GM19025 (cell line): Measurements from ENCODE around the gene ANKS1B.

Experiments used
- ATAC-seq: cut with Tn5 transposase; IDR thresholded peaks from one replicate; pipeline ENCODE4 v1.9.1; 2021; ENCODE audit warnings: mild to moderate bottlenecking, low read depth, moderate library complexity; ENCODE audit not compliant: unreplicated experiment

Gene ANKS1B

DNA sequence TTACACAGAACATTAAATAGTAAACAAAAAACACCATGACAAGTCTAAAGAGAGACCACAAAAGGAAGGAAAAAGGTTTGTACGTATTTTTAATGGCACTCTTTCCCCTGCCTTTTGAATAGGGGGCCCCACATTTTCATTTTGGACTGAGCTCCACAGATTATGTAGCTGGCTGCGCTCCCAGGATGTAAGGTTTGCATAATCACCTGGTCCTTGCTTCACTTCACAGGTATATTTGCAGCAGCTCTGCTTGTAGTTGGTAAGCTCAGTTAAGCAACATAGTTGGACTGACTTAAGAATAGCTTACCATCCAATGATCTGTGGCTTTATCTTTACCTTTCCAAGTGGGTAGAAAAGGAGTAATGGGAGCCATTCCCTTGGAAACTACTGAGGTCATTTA lies 885.0 kb downstream of the ANKS1B start:
- ATAC-seq, result no peak

DNA sequence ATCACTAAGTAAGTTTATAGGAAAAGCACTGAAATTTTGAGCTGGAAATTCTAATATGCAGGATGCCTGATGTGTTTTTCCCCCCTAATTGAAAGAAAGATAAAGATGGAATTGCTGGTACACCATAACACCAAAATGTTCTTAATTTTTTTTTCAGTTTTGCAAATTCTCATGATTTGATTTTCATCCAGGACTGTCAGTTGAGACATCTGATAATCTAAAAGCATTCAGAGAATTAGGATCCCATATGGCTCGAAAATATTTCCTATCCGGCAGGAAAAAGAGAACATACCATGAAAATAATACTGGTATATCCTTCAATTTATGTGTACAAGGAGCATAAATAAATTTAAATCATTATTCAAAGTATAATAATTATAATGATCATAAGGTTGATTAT lies 887.6 kb downstream of the ANKS1B start:
- ATAC-seq, result no peak

GRCh38 chr12:99093166-99093565 lies 891.6 kb downstream of the ANKS1B start:
- no peak for ATAC-seq

GRCh38 chr12:99092100-99092851 lies 892.5 kb downstream of the ANKS1B start:
- no peak for ATAC-seq

GRCh38 chr12:99087278-99087677 lies 897.5 kb downstream of the ANKS1B start:
- ATAC-seq, result no peak

GRCh38 chr12:99079811-99080210 lies 904.9 kb downstream of the ANKS1B start:
- no peak for ATAC-seq

- ATAC-seq, result no peak
These were observed 915.6 kb downstream of the ANKS1B start for GRCh38 chr12:99068993-99069747.

DNA sequence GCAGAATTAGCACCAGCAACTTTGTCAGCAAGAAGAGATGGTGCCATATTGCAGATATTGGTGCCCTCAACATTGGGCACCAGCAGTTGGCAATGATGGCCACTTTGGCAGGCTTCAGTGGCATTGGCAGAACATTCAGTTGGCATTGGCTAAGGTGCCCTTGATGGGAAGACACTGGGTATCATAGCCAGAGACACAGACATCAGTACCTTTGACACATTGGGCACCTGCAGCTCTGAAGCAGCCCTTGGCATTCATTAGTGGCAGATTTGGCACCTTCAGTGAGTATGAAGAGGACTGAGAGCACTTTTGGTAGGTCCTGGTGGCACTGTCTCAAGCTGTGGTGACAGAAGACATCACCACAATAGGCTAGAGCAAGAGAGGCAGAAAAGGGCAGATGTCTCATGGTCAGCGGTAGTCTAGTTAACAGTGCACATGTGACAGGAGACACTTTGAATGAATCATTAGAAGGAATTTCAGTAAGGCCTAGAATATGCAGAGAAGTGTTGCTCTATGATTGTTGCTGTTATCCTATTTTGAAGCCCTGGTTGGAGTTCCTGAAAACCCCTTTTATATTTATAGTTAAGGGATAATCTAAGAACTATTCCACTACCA lies 917.5 kb downstream of the ANKS1B start:
- no peak for ATAC-seq

DNA sequence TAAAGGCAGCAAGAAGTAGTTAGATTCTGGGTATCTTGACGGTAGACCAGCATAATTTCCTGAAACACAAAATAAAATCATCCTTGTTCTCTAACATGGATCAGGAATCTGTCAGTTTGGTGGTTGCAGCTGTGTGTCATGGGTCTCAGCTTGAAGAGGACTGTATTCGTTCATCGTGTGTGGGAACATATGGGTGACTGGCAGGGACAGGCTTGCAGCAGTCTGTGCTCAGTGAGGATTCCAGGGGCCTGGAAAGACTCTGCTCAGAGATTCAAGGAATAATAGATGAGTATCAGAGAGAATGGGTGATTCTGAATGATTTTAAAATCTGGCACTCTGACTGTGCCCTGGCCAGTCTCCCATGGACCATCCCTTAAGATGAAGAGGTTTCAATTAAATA lies 918.0 kb downstream of the ANKS1B start:
- ATAC-seq, result no peak

GRCh38 chr12:99063182-99063581 lies 921.6 kb downstream of the ANKS1B start:
- ATAC-seq, result no peak

GRCh38 chr12:99059824-99060511 lies 924.8 kb downstream of the ANKS1B start:
- no peak for ATAC-seq

DNA sequence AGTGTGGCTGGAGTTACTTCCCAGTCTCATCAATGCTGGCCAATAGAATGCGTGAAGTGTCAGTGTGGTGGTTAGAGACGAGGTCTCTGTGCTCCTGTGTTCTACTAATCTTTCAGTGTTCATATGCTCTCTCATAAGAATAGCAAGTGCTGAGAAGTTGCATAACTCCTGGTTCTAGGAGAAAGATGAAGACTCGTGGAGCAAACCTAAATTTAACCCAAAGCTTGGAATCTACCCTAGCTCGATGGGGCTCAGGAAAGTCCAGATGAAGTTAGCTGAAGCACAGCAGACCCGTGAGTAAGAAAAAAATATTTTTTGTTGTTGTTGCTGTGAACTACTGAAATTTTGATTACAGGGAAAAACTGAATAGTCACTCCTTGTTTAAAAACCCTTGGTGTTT lies 927.1 kb downstream of the ANKS1B start:
- ATAC-seq, result no peak

- no peak for ATAC-seq
These were observed 928.5 kb downstream of the ANKS1B start for GRCh38 chr12:99056186-99056585.

- no peak for ATAC-seq
These were observed 929.4 kb downstream of the ANKS1B start for GRCh38 chr12:99055299-99055698.

DNA sequence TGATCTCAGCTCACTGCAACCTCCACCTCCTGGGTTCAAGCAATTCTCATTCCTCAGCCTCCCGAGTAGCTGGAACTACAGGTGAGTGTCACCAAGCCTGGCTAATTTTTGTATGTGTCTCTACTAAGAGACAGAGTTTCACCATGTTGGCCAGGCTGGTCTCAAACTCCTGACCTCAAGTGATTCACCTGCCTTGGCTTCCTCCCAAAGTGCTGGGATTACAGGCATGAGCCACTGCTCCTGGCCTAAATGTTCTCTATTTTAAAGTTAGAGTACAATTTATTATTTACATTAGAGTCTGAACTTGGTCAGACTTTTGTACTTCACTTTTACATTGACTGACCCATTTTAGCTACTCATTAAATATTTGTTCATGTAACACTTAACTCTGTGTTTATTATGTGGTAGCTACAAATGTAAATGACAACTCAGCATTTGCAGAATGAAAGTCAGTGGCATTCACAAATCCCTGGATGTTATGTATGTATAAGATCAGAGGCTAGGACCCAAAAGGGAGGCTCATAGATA lies 930.1 kb downstream of the ANKS1B start:
- no peak for ATAC-seq

DNA sequence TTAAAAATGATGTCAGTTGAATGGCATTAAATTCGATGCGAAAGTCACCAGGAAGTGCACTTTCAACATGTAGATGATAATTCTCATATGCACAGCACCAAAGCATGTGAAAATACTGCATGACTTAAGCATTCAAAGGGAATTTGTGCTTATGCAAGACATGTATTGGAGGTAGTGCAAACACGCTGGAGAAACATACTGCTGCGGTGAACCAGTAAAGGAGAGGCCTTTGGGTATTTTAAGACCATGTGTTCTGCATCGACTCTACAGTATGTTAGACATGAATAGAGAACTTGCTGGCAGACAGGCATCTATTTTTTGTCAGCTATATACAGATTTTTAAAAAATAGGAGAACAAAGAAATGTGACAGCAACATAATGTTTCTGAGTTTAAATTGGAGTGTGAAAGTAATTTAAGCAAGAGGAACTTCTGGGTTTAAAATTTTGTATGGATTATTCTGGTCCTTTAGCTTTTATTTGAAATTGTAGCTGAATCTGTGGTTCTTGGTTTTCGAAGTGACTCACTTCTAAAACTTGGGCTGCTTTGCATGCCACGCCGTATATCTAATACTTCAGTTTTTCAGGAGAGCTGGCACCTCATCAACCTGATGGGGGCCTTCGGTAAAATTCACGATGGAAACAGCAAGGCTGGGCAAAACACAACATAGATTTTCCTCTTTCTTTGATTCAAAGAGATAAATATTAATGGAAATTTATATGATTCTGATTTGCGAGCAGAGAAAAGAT lies 930.9 kb downstream of the ANKS1B start:
- no peak for ATAC-seq

GRCh38 chr12:99049774-99050173 lies 935.0 kb downstream of the ANKS1B start:
- no peak for ATAC-seq

DNA sequence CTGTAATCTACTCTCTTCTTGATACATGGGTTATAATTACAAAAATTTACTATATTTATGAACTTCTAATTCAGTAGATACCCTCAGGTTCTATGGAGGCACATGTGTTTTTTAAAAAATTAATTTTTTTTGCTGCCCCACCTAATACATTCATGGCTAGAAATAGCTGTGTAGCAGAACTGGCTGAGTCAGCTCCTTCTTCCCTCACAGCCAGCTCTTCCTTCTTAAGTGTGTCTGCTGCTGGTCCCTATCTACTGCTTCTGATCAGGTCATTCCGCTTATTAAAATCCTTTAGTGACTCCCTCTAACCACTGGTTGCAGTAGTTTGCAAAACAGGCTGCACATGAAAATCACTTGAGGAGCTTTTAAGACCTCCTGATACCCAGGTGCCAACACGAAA lies 939.6 kb downstream of the ANKS1B start:
- no peak for ATAC-seq

DNA sequence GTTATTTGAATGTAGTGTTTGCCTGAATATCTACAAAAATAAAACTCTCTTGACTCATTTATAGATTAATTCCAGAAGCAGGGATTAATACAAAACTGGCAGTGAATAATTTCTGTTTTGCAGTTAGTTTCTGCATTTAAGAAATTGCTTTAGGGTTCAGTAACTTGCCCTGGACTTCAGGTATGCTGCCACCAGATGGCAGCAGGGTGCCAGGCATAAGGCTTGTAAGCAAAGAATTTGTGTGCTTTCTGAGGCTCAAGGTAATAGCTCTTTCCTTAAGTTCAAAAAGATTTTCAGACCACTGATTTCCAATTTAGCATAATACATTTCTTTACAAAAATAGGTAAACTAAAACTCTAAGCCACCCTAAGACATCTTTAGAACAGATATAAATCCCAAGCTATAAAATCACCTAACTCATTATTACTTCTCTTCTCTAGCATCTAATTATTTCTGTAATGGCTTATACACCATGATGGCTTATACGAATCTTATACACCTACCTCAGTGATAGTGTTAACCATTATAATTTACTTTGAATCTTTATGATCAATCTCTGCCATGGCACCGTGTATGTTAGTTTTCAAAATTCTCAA lies 941.3 kb downstream of the ANKS1B start:
- no peak for ATAC-seq

DNA sequence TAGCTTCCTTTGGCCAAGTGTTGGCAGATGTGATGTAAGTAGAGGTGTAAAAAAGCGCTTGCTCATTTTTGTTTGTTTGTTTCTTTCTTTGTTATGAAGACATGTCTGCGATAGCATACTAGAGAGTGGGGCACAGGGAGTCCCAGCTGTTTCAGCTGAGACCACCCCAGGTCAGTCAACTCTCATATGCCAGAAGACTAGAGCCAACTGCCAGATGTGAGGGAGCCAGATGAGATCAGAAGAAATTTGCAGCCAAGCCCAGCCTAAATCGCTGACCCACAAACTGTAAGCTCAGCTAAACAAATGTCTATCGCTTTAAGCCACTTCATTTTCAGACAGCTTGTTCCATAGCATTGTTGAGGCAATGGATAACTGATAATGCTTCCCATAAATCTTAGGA lies 942.5 kb downstream of the ANKS1B start:
- no peak for ATAC-seq
